HEK293T (cell line): ENCODE measurements around the gene TPCN1.

ENCODE experiments used
- BHLHE40 ChIP-seq: fragments of 450-650 bp; IDR thresholded peaks from 2 replicates; pipeline ENCODE4 v1.6.1; 2016; ENCODE audit warnings: mild to moderate bottlenecking, moderate library complexity, borderline replicate concordance
- ELF4 ChIP-seq: fragments of 450-650 bp; IDR thresholded peaks from 2 replicates; pipeline ENCODE4 v1.6.1; 2017; ENCODE audit warnings: antibody characterized with exemption
- SUZ12 ChIP-seq: fragments of 450-650 bp; IDR thresholded peaks from 2 replicates; pipeline ENCODE4 v1.6.1; 2016; ENCODE audit warnings: mild to moderate bottlenecking

- TF ChIP-seq ELF4: no peak
- TF ChIP-seq SUZ12: no peak
- TF ChIP-seq BHLHE40: no peak
Observed at GRCh38 chr12:113271853-113272561, 50.7 kb downstream of the TPCN1 start.
